ENCODE measurements around the gene CRHR1. TPM values are rescaled to one million over a fixed set of nuclear protein-coding genes. Genes with fewer than 3 reads are reported as not detected.

The CRHR1 gene
- total and polyA plus RNA-seq, 4 experiments from 2014 or later = not detected

- intact Hi-C loops (cut with micrococcal nuclease) = no loop called here
- H3K4me3 ChIP-seq (ENCODE audit: low read length in 2 of 2) = no peak overlapping the region
- no peak overlapping the region for H3K27ac ChIP-seq (ENCODE audit: low read depth, low read length)
- CTCF ChIA-PET (ENCODE audit: partially characterized antibody) = interaction anchor here (0.8 kb wide), 1 partner anchor 16 kb away, joined by 4 read pairs; no protein-coding TSS in a partner anchor
- H3K9me3 ChIP-seq (ENCODE audit: control insufficient read depth in 1 of 2, low read length in 2 of 2) = no peaks in the 10 kb centered on the region
- Mint-ChIP-seq H3K9me3 (peaks cover 0 to 6% (median 0%) of the 10 kb centered on the region in 8 donors), H3K4me3 (no peak overlapping the region), H3K27me3 (peaks cover 2% of the 10 kb centered on the region in 2 donors), H3K27ac (no peak overlapping the region), H3K4me1 (peaks cover 8 to 12% (median 10%) of the 10 kb centered on the region in 4 donors), H3K36me3 (no peaks in the 10 kb centered on the region)
- no peaks in the 10 kb centered on the region for H3K36me3 ChIP-seq (ENCODE audit: insufficient read depth, low read length)
- POLR2A ChIA-PET (ENCODE audit: partially characterized antibody) = no interaction called here
- no peaks in the 10 kb centered on the region for H3K27me3 ChIP-seq (ENCODE audit: insufficient read depth, low read length)
- peaks cover 16% of the 10 kb centered on the region for H3K4me1 ChIP-seq (ENCODE audit: insufficient read depth, low read length)
- DNase-seq = no peak
Measured at GRCh38 chr17:45877467-45877866, 93.3 kb downstream of the CRHR1 start.

- H3K9me3 ChIP-seq (ENCODE audit: control insufficient read depth in 1 of 2, low read length in 2 of 2) = no peaks in the 10 kb centered on the region
- H3K36me3 ChIP-seq (ENCODE audit: insufficient read depth, low read length) = no peaks in the 10 kb centered on the region
- H3K4me1 ChIP-seq (ENCODE audit: insufficient read depth, low read length) = no peaks in the 10 kb centered on the region
- Mint-ChIP-seq H3K27ac (no peak overlapping the region), H3K36me3 (peaks cover 0 to 8% of the 10 kb centered on the region in 2 donors), H3K4me3 (no peak overlapping the region), H3K27me3 (peaks cover 2% of the 10 kb centered on the region in 2 donors), H3K9me3 (peaks cover 0 to 21% (median 14%) of the 10 kb centered on the region in 8 donors), H3K4me1 (peaks cover 0 to 6% (median 2%) of the 10 kb centered on the region in 4 donors)
- POLR2A ChIA-PET (ENCODE audit: partially characterized antibody) = no interaction called here
- DNase-seq = no peak
- CTCF ChIA-PET (ENCODE audit: partially characterized antibody) = no interaction called here
- no peak overlapping the region for H3K4me3 ChIP-seq (ENCODE audit: low read length in 2 of 2)
- H3K27me3 ChIP-seq (ENCODE audit: insufficient read depth, low read length) = no peaks in the 10 kb centered on the region
- intact Hi-C loops (cut with micrococcal nuclease) = no loop called here
- no peak overlapping the region for H3K27ac ChIP-seq (ENCODE audit: low read depth, low read length)
Measured at GRCh38 chr17:45883063-45883462, 98.9 kb downstream of the CRHR1 start.

Other genes with a start within 250 kb of the CRHR1 start
- gene SPPL2C, start 60.6 kb downstream of the CRHR1 start, total RNA-seq = not detected
- not detected for gene SPPL2C, start 60.6 kb downstream of the CRHR1 start, polyA plus RNA-seq
- gene MAPT, start 110.2 kb downstream of the CRHR1 start, total RNA-seq = 1 to 10 TPM; 1.9 to 2.1 TPM
- gene MAPT, start 110.2 kb downstream of the CRHR1 start, polyA plus RNA-seq = under 1 TPM; 0.22 to 0.39 TPM
- gene STH, start 214.9 kb downstream of the CRHR1 start, total RNA-seq = not detected
- gene STH, start 214.9 kb downstream of the CRHR1 start, polyA plus RNA-seq = not detected

Data from CD4-positive, alpha-beta memory T cell (primary cell).